SKM-1 (cell line): ENCODE measurements around the gene LAMC3.

ENCODE experiments used
- DNase-seq: peaks from one replicate; lab custom pipeline; 2025; ENCODE audit not compliant: unreplicated experiment; lab: John Stamatoyannopoulos, UW

LAMC3 gene

GRCh38 chr9:131072107-131072870 is 63.3 kb downstream of the LAMC3 start:
- no peak for DNase-seq

- DNase-seq: no peak
Observed at GRCh38 chr9:131072871-131073237, 63.9 kb downstream of the LAMC3 start.

- no peak for DNase-seq
Observed at GRCh38 chr9:131076347-131077195, 67.6 kb downstream of the LAMC3 start.

- DNase-seq: no peak
Observed at GRCh38 chr9:131078427-131079366, 69.7 kb downstream of the LAMC3 start.

DNA sequence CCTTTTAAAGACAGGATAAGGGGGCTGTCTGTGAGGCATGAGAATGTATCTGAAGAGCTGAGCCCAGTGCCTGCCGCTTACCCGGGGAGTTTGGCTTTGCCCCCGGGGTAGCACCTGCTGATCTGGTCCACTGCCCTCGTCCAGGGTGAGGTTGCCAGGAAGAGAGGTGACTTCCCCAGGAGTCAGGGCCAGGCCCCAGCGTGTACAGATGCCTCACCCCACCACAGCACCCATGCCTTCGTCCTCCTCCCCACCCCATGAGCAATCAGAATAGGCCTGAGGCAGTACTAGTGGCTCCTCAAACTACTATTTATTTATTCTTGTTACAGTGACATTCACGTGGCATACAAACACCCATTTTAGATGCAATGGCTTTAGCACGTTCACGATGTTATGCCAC is 71.6 kb downstream of the LAMC3 start:
- no peak for DNase-seq

- DNase-seq: no peak
Observed at GRCh38 chr9:131081868-131082267, 72.9 kb downstream of the LAMC3 start.

- no peak for DNase-seq
Observed at GRCh38 chr9:131082774-131083512, 74.0 kb downstream of the LAMC3 start.

- DNase-seq: no peak
Observed at GRCh38 chr9:131084661-131085369, 75.8 kb downstream of the LAMC3 start.

DNA sequence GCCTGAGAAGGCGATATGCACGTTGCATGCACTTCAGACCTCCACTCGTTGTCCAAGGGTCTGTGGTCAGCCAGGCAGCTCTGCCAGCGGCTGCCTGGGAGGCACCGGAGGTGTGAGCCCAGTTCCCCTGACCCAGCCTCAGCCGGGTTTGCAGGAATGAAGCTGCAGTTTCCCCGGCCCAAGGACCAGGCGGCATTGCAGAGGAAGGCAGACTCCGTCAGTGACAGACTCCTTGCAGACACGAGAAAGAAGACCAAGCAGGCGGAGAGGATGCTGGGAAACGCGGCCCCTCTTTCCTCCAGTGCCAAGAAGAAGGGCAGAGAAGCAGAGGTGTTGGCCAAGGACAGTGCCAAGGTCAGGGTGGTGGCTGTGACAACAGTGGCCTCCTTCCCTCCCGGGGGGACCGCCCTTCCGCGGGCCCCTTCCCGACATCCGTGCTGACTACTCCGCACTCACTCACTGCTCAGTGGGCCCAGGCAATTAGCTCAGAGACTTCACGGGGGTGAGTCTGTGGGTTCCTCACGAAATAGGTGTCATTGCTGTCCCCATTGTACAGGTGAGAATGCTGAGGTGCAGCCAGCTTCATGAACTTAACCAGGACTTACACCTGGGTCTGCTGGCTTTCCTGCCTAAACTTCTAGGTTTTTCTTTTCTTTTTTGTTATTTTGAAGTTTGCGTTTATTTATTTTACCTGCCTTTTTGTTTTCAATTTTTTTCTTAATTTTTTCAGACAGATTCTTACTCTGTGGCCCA is 76.6 kb downstream of the LAMC3 start:
- no peak for DNase-seq

GRCh38 chr9:131087354-131087893 is 78.5 kb downstream of the LAMC3 start:
- no peak for DNase-seq

GRCh38 chr9:131090025-131090787 is 81.2 kb downstream of the LAMC3 start:
- no peak for DNase-seq

- no peak for DNase-seq
Observed at GRCh38 chr9:131091352-131091992, 82.5 kb downstream of the LAMC3 start.

DNA sequence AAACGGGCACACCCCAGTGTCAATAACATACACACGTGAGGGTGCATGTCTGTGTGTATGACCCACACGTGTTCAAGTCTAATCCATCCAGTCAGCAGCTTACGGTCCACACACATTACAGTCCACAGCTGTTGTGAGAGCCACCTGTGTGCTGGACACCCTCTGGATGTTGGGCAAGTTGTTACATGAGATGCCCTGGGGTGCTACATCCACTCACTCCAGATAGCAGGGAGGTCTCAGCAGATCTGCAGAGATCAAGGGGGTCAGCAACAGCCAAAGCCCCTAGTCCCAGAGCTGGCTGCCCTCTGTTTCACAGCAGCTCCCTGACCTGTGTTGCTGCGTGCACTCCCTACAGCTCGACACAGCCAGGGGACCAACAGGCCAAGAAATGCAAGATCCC is 83.1 kb downstream of the LAMC3 start:
- DNase-seq: no peak

GRCh38 chr9:131092548-131093440 is 83.8 kb downstream of the LAMC3 start:
- DNase-seq: no peak

- DNase-seq: no peak
Observed at GRCh38 chr9:131094015-131094414, 85.0 kb downstream of the LAMC3 start.

DNA sequence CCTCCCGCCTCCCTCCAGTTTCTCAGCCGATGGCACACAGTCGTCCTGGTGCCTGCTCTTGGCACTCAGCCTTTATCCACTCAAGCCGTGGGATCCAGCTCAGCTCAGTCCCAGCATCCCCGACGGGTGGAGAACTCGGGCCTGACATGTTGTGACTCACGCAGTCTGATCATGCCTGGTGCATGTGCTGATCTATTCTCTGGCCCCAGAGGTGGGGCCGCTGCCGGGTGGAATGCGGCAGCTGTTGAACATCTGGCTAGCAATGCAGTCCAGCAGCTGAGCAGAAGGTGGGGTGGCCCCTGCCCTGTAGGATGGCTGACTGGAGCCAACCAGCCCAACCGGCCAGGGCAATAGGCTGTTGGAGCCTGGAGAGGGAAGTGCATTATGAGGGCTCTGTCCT is 85.6 kb downstream of the LAMC3 start:
- no peak for DNase-seq
